Epithelial cell of esophagus (primary cell): Measurements from ENCODE around the gene NRROS.
"Not testable (repeated sequence)": the region's sequence is repeated elsewhere in the genome, so short reads cannot be mapped to it uniquely, and the experiment has no call there.

Experiments used
- DNase-seq: peaks from one replicate; pipeline ENCODE4 v3.0.0; 2010; ENCODE audit warnings: low read depth
- H3K4me3 ChIP-seq: 2 replicates; pipeline ENCODE4 v1.5.1; 2011; ENCODE audit warnings: mild to moderate bottlenecking, low read length, control low read depth
- TF ChIP-seq, protein P1 (sequence below): IDR thresholded peaks from 2 replicates; pipeline ENCODE4 v1.5.1; 2011; ENCODE audit warnings: low read depth, mild to moderate bottlenecking, low read length, control low read depth, inconsistent platforms; ENCODE audit not compliant: insufficient read depth; ENCODE audit errors: missing control alignments

Gene NRROS

DNA sequence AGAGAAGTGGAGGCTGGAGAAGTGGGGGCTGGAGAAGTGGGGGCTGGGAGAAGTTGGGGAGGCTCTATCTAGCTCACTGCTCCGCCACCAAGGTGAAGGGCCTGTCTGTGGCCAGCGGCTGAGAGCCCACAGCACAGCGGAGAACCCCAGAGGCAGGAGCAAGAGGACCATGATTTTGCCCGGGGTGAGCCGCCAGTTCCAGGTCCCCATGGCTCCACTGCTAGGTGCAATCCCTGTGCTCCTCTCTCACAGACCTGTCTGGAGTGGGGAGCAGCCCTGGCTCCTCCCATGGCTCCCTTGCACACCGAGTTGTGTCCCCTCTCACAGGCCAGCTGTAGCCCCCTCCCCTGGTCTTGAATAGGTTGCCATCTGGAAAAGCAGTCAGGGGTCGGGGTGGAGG, 4.7 kb upstream of the NRROS start:
- TF ChIP-seq, protein P1, sequence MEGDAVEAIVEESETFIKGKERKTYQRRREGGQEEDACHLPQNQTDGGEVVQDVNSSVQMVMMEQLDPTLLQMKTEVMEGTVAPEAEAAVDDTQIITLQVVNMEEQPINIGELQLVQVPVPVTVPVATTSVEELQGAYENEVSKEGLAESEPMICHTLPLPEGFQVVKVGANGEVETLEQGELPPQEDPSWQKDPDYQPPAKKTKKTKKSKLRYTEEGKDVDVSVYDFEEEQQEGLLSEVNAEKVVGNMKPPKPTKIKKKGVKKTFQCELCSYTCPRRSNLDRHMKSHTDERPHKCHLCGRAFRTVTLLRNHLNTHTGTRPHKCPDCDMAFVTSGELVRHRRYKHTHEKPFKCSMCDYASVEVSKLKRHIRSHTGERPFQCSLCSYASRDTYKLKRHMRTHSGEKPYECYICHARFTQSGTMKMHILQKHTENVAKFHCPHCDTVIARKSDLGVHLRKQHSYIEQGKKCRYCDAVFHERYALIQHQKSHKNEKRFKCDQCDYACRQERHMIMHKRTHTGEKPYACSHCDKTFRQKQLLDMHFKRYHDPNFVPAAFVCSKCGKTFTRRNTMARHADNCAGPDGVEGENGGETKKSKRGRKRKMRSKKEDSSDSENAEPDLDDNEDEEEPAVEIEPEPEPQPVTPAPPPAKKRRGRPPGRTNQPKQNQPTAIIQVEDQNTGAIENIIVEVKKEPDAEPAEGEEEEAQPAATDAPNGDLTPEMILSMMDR: no peak
- no peak overlapping the region for H3K4me3 ChIP-seq
- DNase-seq: no peak

DNA sequence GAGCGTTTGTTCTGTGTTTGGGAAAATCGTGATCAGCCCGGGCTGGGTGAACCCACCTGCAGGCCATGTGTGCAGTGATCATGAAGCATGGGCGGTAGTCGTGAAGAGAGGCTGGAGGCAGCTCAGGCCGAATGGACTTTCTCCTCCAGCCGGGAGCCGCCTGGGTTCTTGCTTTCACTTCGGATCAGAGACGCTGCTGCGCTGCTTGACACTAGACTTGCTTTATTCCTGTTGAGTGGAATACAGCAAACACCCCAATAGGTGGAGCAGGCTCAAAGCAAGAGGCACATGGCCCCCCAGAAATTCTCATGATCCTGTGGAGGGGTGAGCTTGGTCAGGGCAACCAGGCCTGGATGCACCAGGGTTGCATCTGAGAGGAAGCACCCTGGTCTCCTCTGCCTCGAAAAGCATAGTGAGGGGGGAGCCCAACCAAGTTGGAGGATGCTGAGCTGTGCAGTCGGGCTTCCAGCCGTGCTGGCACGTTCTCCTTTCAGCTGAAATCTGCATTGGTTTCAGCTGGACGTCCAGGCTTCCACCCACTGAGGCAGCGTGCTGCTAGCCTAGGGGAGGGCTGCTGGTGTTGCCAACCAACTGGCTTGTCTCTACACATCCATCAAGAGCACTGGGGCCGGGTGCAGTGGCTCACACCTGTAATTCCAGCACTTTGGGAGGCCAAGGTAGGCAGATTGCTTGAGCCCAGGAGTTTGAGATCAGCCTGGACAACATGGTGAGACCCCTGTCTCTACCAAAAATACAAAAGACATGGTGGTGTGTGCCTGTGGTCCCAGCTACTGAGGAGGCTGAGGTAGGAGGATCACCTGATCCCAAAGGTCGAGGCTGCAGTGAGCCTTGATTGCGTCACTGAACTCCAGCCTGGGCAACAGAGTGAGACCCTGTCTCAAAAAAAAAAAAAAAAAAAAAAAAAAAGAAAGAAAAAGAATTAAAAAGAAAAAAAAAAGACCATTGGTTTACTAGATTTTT, 2.8 kb upstream of the NRROS start:
- H3K4me3 ChIP-seq: no peak overlapping the region
- TF ChIP-seq, protein P1: no peak
- DNase-seq: no peak

DNA sequence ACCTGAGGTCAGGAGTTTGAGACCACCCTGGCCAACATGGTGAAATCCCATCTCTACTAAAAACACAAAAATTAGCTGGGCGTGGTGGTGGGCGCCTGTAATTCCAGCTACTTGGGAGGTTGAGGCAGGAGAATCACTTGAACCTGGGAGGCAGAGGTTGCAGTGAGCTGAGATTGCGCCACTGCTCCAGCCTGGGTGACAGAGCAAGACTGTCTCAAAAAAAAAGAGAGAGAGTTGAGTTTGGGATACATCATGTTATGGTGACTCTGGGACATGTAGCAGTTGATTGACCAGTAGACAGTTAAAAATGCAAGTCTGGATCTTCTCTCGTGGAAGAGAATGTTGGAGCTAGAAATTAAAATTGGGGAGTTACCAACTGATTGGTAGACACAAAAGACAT, 1.6 kb upstream of the NRROS start:
- not testable (repeated sequence) for DNase-seq, H3K4me3 ChIP-seq

DNA sequence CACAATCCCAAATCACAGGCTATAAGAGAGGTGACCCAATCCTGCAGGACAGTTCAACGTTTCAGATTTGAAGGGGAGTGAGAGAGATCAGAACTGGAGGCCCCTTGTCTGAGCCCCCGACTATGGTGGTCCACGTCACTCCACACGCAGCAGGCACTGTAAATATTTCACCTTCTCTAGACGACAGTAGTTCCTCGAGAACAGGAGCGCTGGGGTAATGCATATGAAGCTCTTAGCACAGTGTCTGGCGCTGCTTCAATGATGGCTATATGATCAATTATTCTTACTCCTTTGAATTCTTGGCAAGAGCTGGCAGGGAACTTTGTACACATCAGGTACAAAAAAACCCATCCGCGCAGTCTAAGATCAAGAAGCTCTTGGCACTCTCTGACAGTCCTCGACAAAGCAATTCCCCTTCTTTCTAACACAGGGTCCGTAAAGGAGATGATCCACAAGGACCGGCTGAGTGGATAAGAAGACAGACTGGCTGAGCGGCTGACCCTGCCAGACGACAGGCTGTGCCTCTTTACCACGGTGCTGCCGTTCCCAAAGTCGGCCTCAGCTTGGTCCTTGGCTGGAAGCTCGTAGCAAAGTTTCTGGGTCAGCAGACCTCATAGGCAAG, 522 bp upstream of the NRROS start:
- TF ChIP-seq, protein P1: no peak
- peak overlapping the region; percentile 5 for H3K4me3 ChIP-seq
- no peak for DNase-seq

- no peak overlapping the region for H3K4me3 ChIP-seq
- no peak for DNase-seq
- TF ChIP-seq, protein P1: no peak
Measured at GRCh38 chr3:196640297-196641018, 964 bp downstream of the NRROS start.

- no peak overlapping the region for H3K4me3 ChIP-seq
- DNase-seq: no peak
Measured at GRCh38 chr3:196641333-196642054, 2.0 kb downstream of the NRROS start.

More at GRCh38 chr3:196641333-196642054, 2.0 kb downstream of the NRROS start:
- TF ChIP-seq, protein P1: no peak
